ENCODE data around the gene CEACAM16.

- TF ChIP-seq, protein P1, sequence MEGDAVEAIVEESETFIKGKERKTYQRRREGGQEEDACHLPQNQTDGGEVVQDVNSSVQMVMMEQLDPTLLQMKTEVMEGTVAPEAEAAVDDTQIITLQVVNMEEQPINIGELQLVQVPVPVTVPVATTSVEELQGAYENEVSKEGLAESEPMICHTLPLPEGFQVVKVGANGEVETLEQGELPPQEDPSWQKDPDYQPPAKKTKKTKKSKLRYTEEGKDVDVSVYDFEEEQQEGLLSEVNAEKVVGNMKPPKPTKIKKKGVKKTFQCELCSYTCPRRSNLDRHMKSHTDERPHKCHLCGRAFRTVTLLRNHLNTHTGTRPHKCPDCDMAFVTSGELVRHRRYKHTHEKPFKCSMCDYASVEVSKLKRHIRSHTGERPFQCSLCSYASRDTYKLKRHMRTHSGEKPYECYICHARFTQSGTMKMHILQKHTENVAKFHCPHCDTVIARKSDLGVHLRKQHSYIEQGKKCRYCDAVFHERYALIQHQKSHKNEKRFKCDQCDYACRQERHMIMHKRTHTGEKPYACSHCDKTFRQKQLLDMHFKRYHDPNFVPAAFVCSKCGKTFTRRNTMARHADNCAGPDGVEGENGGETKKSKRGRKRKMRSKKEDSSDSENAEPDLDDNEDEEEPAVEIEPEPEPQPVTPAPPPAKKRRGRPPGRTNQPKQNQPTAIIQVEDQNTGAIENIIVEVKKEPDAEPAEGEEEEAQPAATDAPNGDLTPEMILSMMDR (conservative IDR thresholded peaks at IDR 0.05): no peak
- TF ChIP-seq EZH2 (IDR thresholded peaks at IDR 0.05; ENCODE audit: low read depth): no peak
These were observed 8.9 kb upstream of the CEACAM16 start for GRCh38 chr19:44690131-44690440.
